H1 (cell line): ENCODE results near the gene COX10. TPM values are rescaled to one million over a fixed set of nuclear protein-coding genes. Genes with fewer than 3 reads are reported as not detected.

Experiments
- CTCF ChIA-PET: fragments of 300-600 bp; sonication (Branson Sonifier 250); formaldehyde crosslinking; loops from one replicate; lab custom pipeline; 2021; ENCODE audit not compliant: partially characterized antibody; lab: Charles Lee
- POLR2A ChIA-PET: fragments of 300-600 bp; sonication (Branson Sonifier 250); formaldehyde crosslinking; loops from one replicate; lab custom pipeline; 2021; ENCODE audit warnings: inconsistent platforms; ENCODE audit not compliant: partially characterized antibody; lab: Charles Lee
- DNase-seq, 2 experiments: peaks; one replicate each; pipeline versions ENCODE4 v3.0.0 to v3.0.0-alpha.2; 2010 to 2022; ENCODE audit warnings: low spot score in 2 of 2, low read depth in 1 of 2, mixed read lengths in 1 of 2
- FAIRE-seq: peaks from 2 replicates; lab custom pipeline; 2011; peaks lifted over from hg19 to GRCh38; lab: Jason Lieb, UNC
- H2AFZ ChIP-seq: 2 replicates; pipeline ENCODE4 v1.8.1; 2012; ENCODE audit warnings: low read length, inconsistent platforms
- H2AK5ac ChIP-seq: 2 replicates; pipeline ENCODE4 v1.6.1; 2013; ENCODE audit warnings: low read depth, low read length
- H2BK120ac ChIP-seq: replicated peaks from 2 replicates; pipeline ENCODE3; 2013; ENCODE audit warnings: low read depth, low read length, inconsistent platforms
- H2BK12ac ChIP-seq: 2 replicates; pipeline ENCODE4 v1.6.1; 2013; ENCODE audit warnings: low read depth, low read length
- H2BK15ac ChIP-seq: 2 replicates; pipeline ENCODE4 v1.6.1; 2013; ENCODE audit warnings: low read length
- H2BK20ac ChIP-seq: 2 replicates; pipeline ENCODE4 v1.6.1; 2013; ENCODE audit warnings: low read length
- H2BK5ac ChIP-seq: 2 replicates; pipeline ENCODE4 v1.6.1; 2013; ENCODE audit warnings: low read depth, low read length
- H3K14ac ChIP-seq: 2 replicates; pipeline ENCODE4 v1.6.1; 2013; ENCODE audit warnings: inconsistent platforms; ENCODE audit not compliant: insufficient read length
- H3K18ac ChIP-seq: 2 replicates; pipeline ENCODE4 v1.6.1; 2013; ENCODE audit warnings: low read length; ENCODE audit errors: extremely low read depth
- H3K23ac ChIP-seq: 2 replicates; pipeline ENCODE4 v1.6.1; 2013; ENCODE audit warnings: inconsistent platforms; ENCODE audit not compliant: insufficient read length
- H3K23me2 ChIP-seq: 2 replicates; pipeline ENCODE4 v1.6.1; 2013; ENCODE audit warnings: low read depth, low read length
- H3K27ac ChIP-seq: 2 replicates; pipeline ENCODE4 v1.6.1; 2011; ENCODE audit warnings: low read depth, low read length, inconsistent platforms
- H3K27me3 ChIP-seq, 4 experiments: replicated peaks in 1 of 4; 1 replicate in 1 of 4; 2 replicates in 3 of 4; pipeline versions ENCODE4 v1.6.1 to v1.8.1; 2011 to 2013; ENCODE audit warnings: low read length in 3 of 4, mild to moderate bottlenecking in 3 of 4, inconsistent platforms in 2 of 4, mixed read lengths in 2 of 4, moderate library complexity in 1 of 4; ENCODE audit not compliant: control insufficient read depth in 3 of 4, insufficient read depth in 3 of 4; ENCODE audit errors: extremely low read depth in 1 of 4
- H3K36me3 ChIP-seq, 4 experiments: 2 replicates each; pipeline versions ENCODE4 v1.6.1 to v1.8.1; 2011 to 2013; ENCODE audit warnings: mild to moderate bottlenecking in 4 of 4, low read length in 3 of 4, moderate library complexity in 2 of 4, control low read depth in 1 of 4, inconsistent platforms in 1 of 4; ENCODE audit not compliant: insufficient read depth in 4 of 4, control insufficient read depth in 2 of 4
- H3K4ac ChIP-seq: replicated peaks from 2 replicates; pipeline ENCODE3; 2013; ENCODE audit warnings: low read length, low read depth, mixed read lengths, inconsistent platforms; ENCODE audit not compliant: insufficient read length
- H3K4me1 ChIP-seq, 4 experiments: replicated peaks in 1 of 4; 1 replicate in 1 of 4; 2 replicates in 3 of 4; pipeline versions ENCODE4 v1.6.1 to v1.8.1; 2011 to 2013; ENCODE audit warnings: low read length in 3 of 4, inconsistent platforms in 2 of 4, mixed read lengths in 1 of 4; ENCODE audit not compliant: insufficient read depth in 4 of 4, control insufficient read depth in 3 of 4
- H3K4me2 ChIP-seq, 2 experiments: 2 replicates each; pipeline versions ENCODE4 v1.6.1 to v1.8.1; 2011 to 2013; ENCODE audit warnings: low read depth in 2 of 2, low read length in 2 of 2, control low read depth in 1 of 2, inconsistent platforms in 1 of 2, mild to moderate bottlenecking in 1 of 2; ENCODE audit not compliant: insufficient read depth in 1 of 2
- H3K4me3 ChIP-seq, 4 experiments: fragments of 200-600, 300-600 bp in 1 of 4; sonication (generic), shearing (Covaris generic), sonication (Bioruptor Twin) in 1 of 4; 2 replicates each; pipeline versions ENCODE4 v1.5.1 to v1.8.1; 2011 to 2016; ENCODE audit warnings: low read length in 4 of 4, low read depth in 3 of 4, control low read depth in 2 of 4, inconsistent platforms in 2 of 4, mild to moderate bottlenecking in 2 of 4, mixed read lengths in 1 of 4, moderate library complexity in 1 of 4; ENCODE audit not compliant: insufficient read depth in 2 of 4; ENCODE audit errors: extremely low read depth in 1 of 4
- H3K56ac ChIP-seq: replicated peaks from 2 replicates; pipeline ENCODE3; 2013; ENCODE audit warnings: low read depth, mild to moderate bottlenecking, mixed read lengths, low read length, inconsistent platforms; ENCODE audit not compliant: insufficient read length
- H3K79me1 ChIP-seq: 2 replicates; pipeline ENCODE4 v1.6.1; 2013; ENCODE audit warnings: low read depth, low read length, control low read depth
- H3K79me2 ChIP-seq, 2 experiments: 2 replicates each; pipeline versions ENCODE4 v1.6.1 to v1.8.1; 2012 to 2013; ENCODE audit warnings: low read length in 2 of 2, mild to moderate bottlenecking in 2 of 2, inconsistent platforms in 1 of 2; ENCODE audit not compliant: insufficient read depth in 2 of 2, control insufficient read depth in 1 of 2
- H3K9ac ChIP-seq, 4 experiments: replicated peaks in 1 of 4; 1 replicate in 1 of 4; 2 replicates in 3 of 4; pipeline versions ENCODE4 v1.6.1 to v1.8.1; 2011 to 2013; ENCODE audit warnings: low read depth in 3 of 4, low read length in 3 of 4, control low read depth in 2 of 4, mild to moderate bottlenecking in 2 of 4, moderate library complexity in 2 of 4, inconsistent platforms in 1 of 4; ENCODE audit errors: extremely low read depth in 1 of 4
- H3K9me3 ChIP-seq, 2 experiments: 2 replicates each; pipeline versions ENCODE4 v1.6.1 to v1.8.1; 2012 to 2013; ENCODE audit warnings: mild to moderate bottlenecking in 2 of 2, moderate library complexity in 2 of 2, control low read depth in 1 of 2, inconsistent platforms in 1 of 2, low read depth in 1 of 2, low read length in 1 of 2, mixed read lengths in 1 of 2; ENCODE audit not compliant: insufficient read depth in 2 of 2
- H4K20me1 ChIP-seq, 2 experiments: replicated peaks in 1 of 2; 2 replicates each; pipeline versions ENCODE3 to v1.8.1; 2011 to 2013; ENCODE audit warnings: inconsistent platforms in 2 of 2, low read length in 2 of 2, mild to moderate bottlenecking in 1 of 2; ENCODE audit not compliant: insufficient read depth in 2 of 2, control insufficient read depth in 1 of 2
- H4K5ac ChIP-seq: 2 replicates; pipeline ENCODE4 v1.6.1; 2013; ENCODE audit warnings: low read length, low read depth, mixed read lengths, inconsistent platforms; ENCODE audit not compliant: insufficient read length
- H4K8ac ChIP-seq: 2 replicates; pipeline ENCODE4 v1.8.0; 2013; ENCODE audit warnings: mild to moderate bottlenecking, moderate library complexity, low read length, inconsistent platforms; ENCODE audit not compliant: insufficient read depth; ENCODE audit errors: extremely low read depth
- H4K91ac ChIP-seq: replicated peaks from 2 replicates; pipeline ENCODE3; 2013; ENCODE audit warnings: low read length, mixed read lengths, inconsistent platforms; ENCODE audit not compliant: insufficient read length
- CHD2 ChIP-seq: IDR thresholded peaks from 2 replicates; pipeline ENCODE4 v1.6.1; 2012; ENCODE audit warnings: low read length, improper control_type of control experiment
- CREB1 ChIP-seq: IDR thresholded peaks from 2 replicates; pipeline ENCODE4 v1.6.1; 2012; ENCODE audit warnings: inconsistent platforms
- E2F6 ChIP-seq: IDR thresholded peaks from 2 replicates; pipeline ENCODE4 v1.6.1; 2012; ENCODE audit warnings: inconsistent platforms
- GTF2F1 ChIP-seq: IDR thresholded peaks from 2 replicates; pipeline ENCODE4 v1.6.1; 2012; ENCODE audit warnings: low read depth, low read length, improper control_type of control experiment, borderline replicate concordance
- KDM1A ChIP-seq: fragments of 200-600, 300-600 bp; sonication (generic); IDR thresholded peaks from 2 replicates; pipeline ENCODE4 v1.7.1; 2016; ENCODE audit warnings: mild to moderate bottlenecking, low read length, borderline replicate concordance
- MAX ChIP-seq: IDR thresholded peaks from 2 replicates; pipeline ENCODE4 v1.6.1; 2012; ENCODE audit warnings: inconsistent platforms
- NRF1 ChIP-seq: IDR thresholded peaks from 2 replicates; pipeline ENCODE4 v1.6.1; 2011; ENCODE audit warnings: mild to moderate bottlenecking, low read depth, low read length, improper control_type of control experiment
- POU5F1 ChIP-seq: IDR thresholded peaks from 2 replicates; pipeline ENCODE4 v1.6.1; 2011; ENCODE audit warnings: low read depth, mild to moderate bottlenecking, low read length, moderate library complexity
- TCF12 ChIP-seq: IDR thresholded peaks from 2 replicates; pipeline ENCODE4 v1.6.1; 2011; ENCODE audit warnings: low read depth, mild to moderate bottlenecking, low read length
- ZNF274 ChIP-seq: IDR thresholded peaks from 2 replicates; pipeline ENCODE4 v1.7.0; 2012; ENCODE audit warnings: low read length, borderline replicate concordance; ENCODE audit errors: extremely low read depth
- WGBS, 2 experiments: shearing (Covaris generic) in 1 of 2; methylation state at CpG; one replicate each; pipeline versions ENCODE4 v1.1.6 to v1.1.7; 2013 to 2015; ENCODE audit warnings: low lambda C conversion rate in 2 of 2, mixed read lengths in 2 of 2, inconsistent platforms in 1 of 2, low coverage in 1 of 2, missing lambda C conversion rate in 1 of 2; ENCODE audit not compliant: insufficient replicate concordance in 2 of 2, insufficient coverage in 1 of 2, insufficient read length in 1 of 2; ENCODE audit errors: extremely low coverage in 1 of 2, missing lambda C conversion rate in 1 of 2; 5-methylcytosine and 5-hydroxymethylcytosine counted together
- polyA plus RNA-seq, 7 experiments: library from polyadenylated mRNA; depleted of rRNA in 3 of 7; stranded (reverse) in 5 of 7; unstranded in 2 of 7; fragments of >200 nt in 5 of 7; fragments of 200-250 nt in 2 of 7; gene quantifications; 1 replicate in 5 of 7; 2 replicates in 1 of 7; 4 replicates in 1 of 7; pipeline versions ENCODE4 v1.2.1 to v1.2.3, GENCODE V29; 2011 to 2013; ENCODE audit warnings: missing spikeins in 2 of 7, mixed read lengths in 2 of 7
- total RNA-seq: library from RNA; stranded (reverse); fragmentation: NEBNext Ultra II Directional; extraction: Animal tissue kit (Norgen Biotek cat#: 25700); gene quantifications from 2 replicates; pipeline ENCODE4 v1.2.1, GENCODE V29; 2021

The COX10 gene
- total and polyA plus RNA-seq, 2 of the 8 experiments (the other 6 are each of a cell fraction or from before 2014, with no cell fraction given): 18.0 to 23.0 TPM

- Histone ChIP-seq H4K5ac (no peak overlapping the region), H3K79me2 (no peaks in the 10 kb centered on the region), H4K8ac (no peak overlapping the region), H3K14ac (no peak overlapping the region), H3K4me3 (no peak overlapping the region), H2BK120ac (no peak overlapping the region), H3K79me1 (no peaks in the 10 kb centered on the region), H3K9ac (no peak overlapping the region), H2AK5ac (no peak overlapping the region), H3K27ac (no peak overlapping the region), H3K56ac (no peak overlapping the region), H4K91ac (no peak overlapping the region), H3K4me1 (no peaks in the 10 kb centered on the region; a peak in 1 of 7 replicates), H2BK15ac (no peak overlapping the region), H3K18ac (no peak overlapping the region), H2BK20ac (no peak overlapping the region), H3K36me3 (no peaks in the 10 kb centered on the region; a peak in 1 of 8 replicates), H4K20me1 (no peaks in the 10 kb centered on the region), H3K23ac (no peak overlapping the region), H2AFZ (no peak overlapping the region), H3K27me3 (no peaks in the 10 kb centered on the region), H2BK5ac (no peak overlapping the region), H3K9me3 (no peaks in the 10 kb centered on the region), H2BK12ac (no peak overlapping the region), H3K4ac (no peak overlapping the region), H3K4me2 (no peak overlapping the region), H3K23me2 (peaks cover 2% of the 10 kb centered on the region; the same call in 1 of the 2 replicates)
- DNase-seq (no peak), FAIRE-seq (no peak)
- 90% methylated on average over 5 of the region's 5 CpGs; no CpG with 5 or more reads in 1 of the 2 experiments for WGBS, 2 experiments
- ChIA-PET CTCF (interaction anchor here (0.8 to 3.0 kb wide), 5 partner anchors 11 to 86 kb away, joined by 3 to 8 read pairs (median 5); no protein-coding TSS in a partner anchor), POLR2A (interaction anchor here (0.5 kb wide), 1 partner anchor 122 kb away, joined by 3 read pairs; no protein-coding TSS in a partner anchor)
- no peak for TF ChIP-seq GTF2F1
- TF ChIP-seq POU5F1: no peak
- TF ChIP-seq MAX: no peak
- no peak for TF ChIP-seq KDM1A
- TF ChIP-seq ZNF274: no peak
- TF ChIP-seq CHD2: no peak
- TF ChIP-seq E2F6: no peak
- TF ChIP-seq TCF12: no peak
- no peak for TF ChIP-seq CREB1
- TF ChIP-seq NRF1: no peak
Measured at GRCh38 chr17:14199601-14200000, 130.3 kb downstream of the COX10 start.
